CD4-positive, alpha-beta T cell treated with Interleukin-4 for 4 hours (primary cell): ENCODE measurements around the gene CGNL1.

Experiments
- DNase-seq: peaks from one replicate; pipeline ENCODE4 v3.0.0-alpha.2; 2020

Gene CGNL1

DNA sequence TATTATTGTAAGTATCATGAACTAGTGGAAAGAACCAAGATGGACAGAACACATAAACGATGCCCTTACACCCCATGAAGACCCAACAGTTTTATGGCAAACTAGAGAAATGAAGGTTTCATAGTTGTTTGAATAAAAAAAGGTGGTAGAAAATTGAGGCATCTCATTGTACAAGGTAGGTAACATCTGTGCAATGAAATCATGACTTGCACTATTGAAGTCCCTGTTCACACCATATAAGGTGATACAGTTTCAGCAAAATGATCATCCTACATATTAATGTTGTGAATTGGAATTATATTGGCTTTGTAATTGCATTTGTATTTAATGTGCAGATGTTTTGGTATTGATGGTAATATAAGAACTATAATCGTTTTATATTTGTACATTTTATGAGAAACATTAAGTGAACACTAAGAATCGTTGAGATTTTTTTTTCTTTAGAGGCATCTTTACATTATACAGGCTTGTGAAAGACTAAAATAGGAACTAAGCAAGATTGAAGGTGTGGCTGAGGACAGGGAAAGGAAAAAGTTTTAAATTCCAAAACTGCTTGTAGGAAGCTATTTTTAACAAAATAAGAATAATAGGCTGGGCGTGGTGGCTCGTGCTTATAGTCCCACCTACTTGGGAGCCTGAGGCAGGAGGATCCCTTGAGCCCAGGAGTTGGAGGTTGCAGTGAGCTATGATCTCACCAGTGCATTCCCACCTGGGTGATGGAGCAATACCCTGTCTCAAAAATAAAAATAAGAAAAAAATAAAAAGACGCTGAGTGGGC lies 48.5 kb downstream of the CGNL1 start:
- no peak for DNase-seq

DNA sequence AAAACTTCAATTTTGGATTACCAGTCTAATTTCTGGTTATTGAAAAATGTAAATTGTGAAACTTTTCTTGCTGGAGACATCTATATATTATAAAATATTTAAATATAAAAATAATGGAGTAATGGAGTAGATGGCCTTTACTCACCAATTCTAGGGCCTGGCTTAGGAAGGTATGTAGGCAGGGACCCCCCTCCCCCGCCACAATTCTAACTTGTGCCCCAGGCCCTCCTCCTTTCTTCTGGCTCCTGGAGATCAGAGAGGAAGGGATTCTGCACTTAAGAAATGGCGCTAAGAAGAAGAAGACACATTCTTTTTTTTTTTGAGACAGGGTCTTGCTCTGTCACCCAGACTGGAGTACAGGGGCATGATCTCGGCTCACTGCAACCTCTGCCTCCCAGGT lies 49.5 kb downstream of the CGNL1 start:
- no peak for DNase-seq

GRCh38 chr15:57427367-57427821 lies 51.1 kb downstream of the CGNL1 start:
- DNase-seq, result no peak

DNA sequence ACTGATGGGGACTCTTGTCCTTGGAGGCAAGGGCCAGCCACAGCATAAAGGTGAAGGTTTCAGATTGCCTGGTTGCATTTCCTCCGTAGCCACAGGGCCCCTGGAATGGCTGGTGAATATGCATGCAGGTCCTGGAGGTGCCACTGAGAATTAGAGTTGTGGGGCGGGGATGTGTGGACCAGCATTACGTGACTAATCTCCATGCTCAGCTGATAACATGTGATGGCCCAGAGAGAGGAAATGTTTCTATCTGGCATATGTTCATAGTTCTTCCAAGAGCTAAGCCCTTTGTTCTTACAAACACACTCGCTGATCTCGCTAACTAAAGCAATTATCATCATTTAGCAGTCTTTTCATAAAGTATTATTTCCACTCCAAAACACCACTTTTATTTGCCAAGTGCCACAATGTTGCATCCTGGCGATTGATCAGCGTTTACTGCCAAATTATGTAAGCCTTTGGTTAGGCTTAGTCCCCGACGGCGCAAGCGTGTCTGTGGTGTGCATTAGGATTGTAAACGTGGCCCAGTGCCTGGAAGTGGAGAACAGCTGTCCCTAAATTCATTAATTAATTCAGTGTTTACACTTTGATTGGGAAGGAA lies 55.9 kb downstream of the CGNL1 start:
- no peak for DNase-seq

DNA sequence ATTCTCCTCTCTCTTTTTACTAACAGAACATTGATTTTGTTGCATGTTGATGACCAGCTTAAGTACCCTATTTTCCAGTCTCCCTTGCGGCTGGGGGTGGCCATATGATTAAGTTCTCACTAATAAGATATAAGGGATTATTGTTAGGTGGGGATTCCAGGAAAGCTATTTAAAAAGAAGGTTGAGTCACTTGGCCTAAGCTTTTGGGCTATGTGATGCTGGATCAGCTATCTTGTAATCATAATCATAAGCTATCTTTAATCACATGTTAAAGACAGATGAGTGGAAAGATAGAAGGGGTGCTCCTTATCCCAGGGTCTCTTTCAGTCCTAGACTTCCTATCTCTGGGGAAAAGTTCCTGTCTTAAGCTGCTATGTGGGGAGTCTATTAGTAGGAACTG lies 59.9 kb downstream of the CGNL1 start:
- DNase-seq, result no peak

DNA sequence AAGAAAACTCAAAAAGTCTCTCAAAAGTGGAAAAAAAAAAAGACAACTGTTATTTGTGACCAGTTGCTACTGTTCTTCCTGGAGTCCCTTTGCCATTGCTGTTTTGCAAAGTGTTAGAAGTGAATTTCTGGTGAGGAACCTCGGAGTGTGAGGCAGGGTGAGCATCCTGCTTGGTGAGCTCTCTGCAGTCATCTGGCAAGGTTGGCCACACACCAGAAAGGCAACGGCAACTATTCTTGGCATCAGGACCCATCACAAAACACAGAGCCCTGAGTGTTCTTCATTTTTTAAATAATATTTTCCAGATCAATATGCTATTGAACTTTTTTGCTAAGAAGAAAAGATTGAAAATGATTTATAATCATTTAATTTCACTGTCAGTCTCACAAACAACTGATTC lies 60.7 kb downstream of the CGNL1 start:
- no peak for DNase-seq

DNA sequence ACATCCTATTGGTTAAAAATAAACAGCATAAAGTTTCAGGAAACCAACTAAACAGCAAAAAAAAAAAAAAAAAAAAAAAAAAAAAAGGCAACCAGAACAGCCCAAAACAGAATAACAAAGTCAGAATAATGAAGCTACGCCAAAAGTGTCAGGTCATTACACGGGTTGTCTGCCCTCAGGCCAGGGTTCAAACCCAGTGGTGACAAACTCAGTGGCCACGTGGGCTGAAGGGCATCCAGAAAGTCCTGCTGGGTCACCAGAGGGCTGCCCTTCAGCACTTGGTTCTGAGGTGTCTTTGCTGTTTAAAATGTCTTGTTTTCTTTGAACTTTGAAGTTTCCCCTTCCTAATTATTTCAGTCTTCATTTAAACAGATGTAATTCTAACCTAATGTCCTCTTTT lies 61.3 kb downstream of the CGNL1 start:
- no peak for DNase-seq

GRCh38 chr15:57438166-57438565 lies 61.9 kb downstream of the CGNL1 start:
- no peak for DNase-seq

DNA sequence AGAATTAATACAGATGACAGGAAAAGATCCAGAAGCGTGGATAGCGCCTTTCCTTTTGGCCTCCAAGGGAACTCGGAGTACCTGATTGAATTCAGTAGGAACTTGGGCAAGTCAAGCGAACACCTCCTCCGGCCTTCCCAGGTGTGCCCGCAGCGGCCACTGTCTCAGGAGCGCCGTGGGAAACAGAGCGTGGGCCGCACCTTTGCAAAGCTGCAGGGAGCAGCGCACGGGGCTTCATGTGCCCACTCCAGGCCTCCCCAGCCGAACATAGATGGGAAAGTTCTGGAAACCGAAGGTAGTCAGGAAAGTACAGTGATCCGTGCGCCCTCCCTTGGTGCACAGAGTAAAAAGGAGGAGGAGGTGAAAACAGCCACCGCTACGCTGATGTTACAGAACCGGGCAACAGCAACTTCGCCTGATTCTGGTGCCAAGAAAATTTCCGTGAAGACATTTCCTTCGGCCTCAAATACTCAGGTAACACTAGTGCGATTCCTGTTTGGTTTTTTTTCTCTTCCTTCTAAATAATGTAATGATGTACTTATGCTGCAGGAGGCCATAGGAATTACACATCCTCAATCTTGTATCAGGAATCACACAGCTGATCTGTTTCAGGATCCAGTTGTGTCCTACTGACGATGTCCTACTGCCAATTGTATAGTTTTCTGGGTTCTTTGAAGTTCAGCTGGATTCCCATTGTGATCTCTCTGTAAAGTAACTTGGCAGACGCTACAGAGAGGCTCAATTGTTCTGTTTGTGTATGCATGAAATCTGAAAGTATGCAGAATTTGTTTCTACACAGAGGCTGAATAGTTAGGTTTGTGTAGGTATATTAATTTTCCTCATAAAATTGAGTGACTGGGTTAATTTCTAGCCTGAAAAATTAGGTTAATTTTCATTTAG lies 63.1 kb downstream of the CGNL1 start:
- no peak for DNase-seq

DNA sequence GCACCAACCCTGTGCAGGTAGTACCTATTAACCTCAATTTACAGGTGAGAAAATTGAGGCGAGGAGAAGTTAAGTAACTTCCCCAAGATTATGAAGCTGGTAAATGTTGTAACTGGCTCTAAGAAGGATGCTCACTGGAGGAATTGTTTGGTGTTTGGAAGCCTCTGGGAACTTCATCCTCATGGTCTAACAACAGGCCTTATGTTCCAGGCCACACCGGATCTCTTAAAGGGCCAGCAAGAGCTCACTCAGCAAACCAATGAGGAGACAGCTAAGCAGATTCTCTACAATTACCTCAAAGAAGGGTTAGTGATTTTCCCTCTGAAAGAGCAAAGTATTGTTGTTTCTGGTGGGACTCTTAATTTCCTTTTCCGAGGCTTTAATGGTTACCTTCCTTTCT lies 63.9 kb downstream of the CGNL1 start:
- no peak for DNase-seq

DNA sequence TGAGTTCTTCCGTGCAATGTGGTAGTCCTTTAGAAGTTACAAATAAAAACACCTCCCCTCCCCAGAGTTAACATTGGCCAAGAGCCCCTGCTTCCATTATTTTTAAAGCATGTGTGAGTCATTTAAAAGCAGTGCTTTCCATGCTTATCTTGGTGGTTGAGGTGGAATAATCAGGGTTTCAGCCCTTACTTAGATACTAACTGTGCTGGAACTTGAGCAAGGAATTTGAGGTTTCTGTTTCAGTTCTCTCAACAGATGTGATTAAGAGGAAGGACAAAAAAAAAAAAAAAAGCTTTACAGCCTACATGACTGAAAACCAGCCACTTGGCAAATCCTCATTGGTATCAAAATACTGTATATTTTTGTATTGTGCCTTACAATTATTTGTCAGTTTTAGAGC lies 64.5 kb downstream of the CGNL1 start:
- no peak for DNase-seq

- no peak for DNase-seq
Observed at GRCh38 chr15:57442335-57442734, 66.0 kb downstream of the CGNL1 start.

DNA sequence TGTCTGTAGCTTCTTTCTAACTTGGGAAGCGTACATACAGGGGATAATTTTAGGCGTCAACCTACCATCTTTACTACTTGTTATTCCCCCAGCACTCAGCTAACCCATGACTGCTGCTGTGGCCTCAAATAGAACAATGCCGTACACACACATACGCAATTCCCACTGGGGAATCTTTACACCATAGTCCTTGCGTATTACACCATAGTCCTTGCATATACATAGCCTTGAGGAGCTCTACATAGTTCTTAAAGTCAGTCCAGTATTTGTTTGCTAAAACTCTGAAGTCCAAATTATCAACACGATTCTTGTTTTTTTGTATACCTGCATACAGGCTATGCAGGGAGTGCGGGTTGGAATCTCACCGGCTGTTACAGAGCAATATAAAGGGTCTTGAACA lies 67.2 kb downstream of the CGNL1 start:
- DNase-seq, result no peak

GRCh38 chr15:57444877-57445513 lies 68.7 kb downstream of the CGNL1 start:
- no peak for DNase-seq

DNA sequence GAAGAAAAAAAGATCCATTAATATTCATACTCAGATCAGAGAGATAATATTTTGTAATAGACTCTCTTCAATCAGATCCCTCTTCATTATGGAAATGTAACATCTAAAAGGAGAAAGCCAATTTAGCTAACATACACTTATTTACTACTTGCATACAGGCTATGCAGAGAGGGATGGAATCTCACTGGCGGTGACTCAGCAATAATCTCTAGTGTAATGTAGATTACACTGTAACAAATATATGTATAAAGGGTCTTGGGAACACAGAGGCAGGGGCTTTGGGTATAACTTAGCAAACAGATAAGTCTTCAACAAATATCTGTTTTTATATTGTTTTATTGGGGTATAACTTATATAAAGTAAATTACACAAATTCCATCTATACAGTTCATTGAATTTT lies 69.6 kb downstream of the CGNL1 start:
- no peak for DNase-seq

DNA sequence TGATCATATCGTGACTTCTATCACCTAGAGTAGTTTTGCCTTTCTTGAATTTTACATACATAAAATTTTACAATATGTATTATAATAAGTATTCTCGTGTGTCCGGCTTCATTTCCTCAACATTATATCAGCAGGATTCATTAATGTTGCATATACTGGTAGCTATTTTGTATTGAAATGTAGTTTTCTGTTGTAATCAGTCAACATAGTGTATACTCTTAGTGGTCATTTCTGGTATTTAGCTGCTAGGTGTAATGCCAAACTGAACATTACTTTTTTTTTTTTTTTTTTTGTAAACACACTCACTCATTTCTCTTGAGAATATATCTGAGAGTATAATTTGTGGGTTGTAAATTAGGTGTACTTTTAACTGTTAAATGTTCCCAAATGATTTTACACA lies 70.1 kb downstream of the CGNL1 start:
- DNase-seq, result no peak

DNA sequence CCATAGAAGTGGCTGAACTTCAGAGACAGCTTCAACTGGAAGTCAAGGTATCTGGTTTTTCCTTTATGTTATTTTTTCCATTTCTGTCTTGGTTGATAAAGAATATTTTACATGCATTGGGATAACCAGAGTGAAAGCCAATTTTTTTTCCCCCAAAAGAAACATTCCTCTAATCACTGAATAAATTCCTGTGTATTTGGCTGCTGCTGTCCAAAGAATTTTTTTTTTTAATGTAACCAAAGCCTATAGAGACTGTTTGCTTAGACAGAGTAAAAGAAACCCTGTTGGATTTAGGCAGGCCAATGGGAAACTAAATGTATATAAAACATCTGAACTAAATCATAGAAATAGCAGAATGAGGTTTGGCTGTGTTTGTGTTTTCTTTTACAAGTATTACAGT lies 75.2 kb downstream of the CGNL1 start:
- no peak for DNase-seq

DNA sequence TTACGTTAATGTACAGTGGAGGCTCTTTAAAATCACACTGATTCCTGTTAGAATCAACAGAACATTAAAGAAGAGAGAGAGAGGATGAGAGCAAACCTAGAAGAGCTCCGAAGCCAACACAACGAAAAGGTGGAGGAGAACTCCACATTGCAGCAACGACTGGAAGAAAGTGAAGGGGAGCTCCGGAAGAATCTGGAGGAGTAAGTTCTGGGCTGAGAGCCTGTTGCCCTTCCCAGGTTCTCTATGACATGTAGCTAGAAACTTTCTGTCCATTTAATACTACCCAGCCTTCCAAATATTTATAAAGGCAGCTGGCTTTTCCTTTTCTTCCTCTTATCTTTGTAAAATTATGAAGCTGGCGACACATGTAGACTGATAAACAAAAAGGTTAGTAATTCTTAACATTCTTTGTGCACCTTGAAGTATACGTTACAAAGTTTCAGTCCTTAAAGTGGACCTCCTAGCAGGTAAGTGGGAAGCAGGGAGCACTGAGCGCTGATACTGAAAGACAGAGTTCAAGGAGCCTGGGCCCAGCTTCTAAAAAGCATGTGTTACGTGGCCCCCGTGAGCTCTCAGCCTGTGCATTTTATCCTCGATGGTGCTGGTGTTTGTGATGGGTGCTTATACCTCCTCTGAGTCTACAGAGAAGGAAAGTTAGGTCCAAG lies 75.9 kb downstream of the CGNL1 start:
- no peak for DNase-seq

GRCh38 chr15:57455929-57456328 lies 79.6 kb downstream of the CGNL1 start:
- DNase-seq, result no peak

GRCh38 chr15:57456559-57456958 lies 80.3 kb downstream of the CGNL1 start:
- DNase-seq, result no peak

DNA sequence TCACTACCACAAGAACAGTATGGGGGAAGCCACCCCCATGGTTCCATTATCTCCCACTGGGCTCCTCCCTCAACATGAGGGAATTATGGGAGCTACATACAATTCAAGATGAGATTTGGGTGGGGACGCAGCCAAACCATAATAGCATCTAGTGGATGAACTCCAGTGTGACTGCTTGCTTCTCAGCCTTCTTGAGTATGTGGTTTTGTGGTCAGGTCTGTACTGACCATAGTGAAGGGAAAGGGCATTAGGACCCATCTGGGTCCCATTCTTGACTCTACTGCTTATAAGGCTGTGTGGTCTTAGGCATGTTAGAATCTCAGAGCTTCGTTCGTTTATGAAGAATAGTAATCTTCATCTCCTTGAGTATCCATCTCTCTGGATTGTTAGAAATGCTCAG lies 81.4 kb downstream of the CGNL1 start:
- no peak for DNase-seq

DNA sequence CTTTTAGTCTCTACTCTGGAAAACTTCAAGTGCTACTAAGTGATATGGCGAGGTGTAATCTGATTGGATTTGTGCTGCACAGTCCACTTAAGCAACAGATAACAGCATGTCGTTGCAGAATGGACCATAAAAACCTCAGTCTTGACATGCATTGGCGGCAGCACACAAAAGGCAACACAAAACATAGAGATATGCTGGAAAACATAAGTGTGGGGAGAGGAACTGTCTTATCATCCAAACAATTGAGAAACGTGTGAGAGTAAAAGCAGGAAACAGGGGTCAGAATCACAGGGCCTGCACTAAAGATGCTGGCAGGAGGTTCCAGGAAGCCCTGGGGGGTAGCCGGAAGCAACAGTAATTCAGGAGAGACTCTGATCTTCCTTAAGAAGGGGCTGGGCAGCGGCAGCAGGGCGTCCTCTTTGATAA lies 82.1 kb downstream of the CGNL1 start:
- no peak for DNase-seq
